GM21447 (cell line): ENCODE data around the gene ZMYND19.
"Not testable (repeated sequence)": the region's sequence is repeated elsewhere in the genome, so short reads cannot be mapped to it uniquely, and the experiment has no call there.

Source experiments
- ATAC-seq: cut with Tn5 transposase; IDR thresholded peaks from one replicate; pipeline ENCODE4 v1.9.1; 2021; ENCODE audit not compliant: unreplicated experiment

The ZMYND19 gene

GRCh38 chr9:137590469-137591383, at the start of gene ZMYND19:
TSS of gene ZMYND19 (minus strand) at chr9:137590512. CDS start at chr9:137590263, 249 bp downstream.
- ATAC-seq, result peak; percentile 74

GRCh38 chr9:137639303-137640051, 49.2 kb upstream of the ZMYND19 start:
- ATAC-seq, result no peak

DNA sequence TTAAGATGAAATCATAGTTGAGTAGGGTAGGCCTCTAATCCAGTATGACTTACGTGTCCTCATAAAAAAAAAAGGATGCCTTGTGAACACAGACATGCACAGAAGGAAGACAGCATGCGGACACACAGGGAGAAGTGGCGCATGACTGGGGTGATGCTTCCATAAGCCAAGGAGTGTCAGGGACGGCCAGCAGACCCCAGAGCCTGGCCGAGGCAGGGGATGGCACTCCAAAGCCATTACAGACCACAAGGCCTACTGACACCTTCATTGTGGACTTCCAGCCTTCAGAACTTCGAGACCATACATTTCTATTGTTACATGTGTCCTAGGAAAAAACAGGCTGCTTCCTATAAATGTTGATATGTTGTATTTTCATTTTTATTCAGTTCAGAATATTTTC, 48.4 kb upstream of the ZMYND19 start:
- no peak for ATAC-seq

DNA sequence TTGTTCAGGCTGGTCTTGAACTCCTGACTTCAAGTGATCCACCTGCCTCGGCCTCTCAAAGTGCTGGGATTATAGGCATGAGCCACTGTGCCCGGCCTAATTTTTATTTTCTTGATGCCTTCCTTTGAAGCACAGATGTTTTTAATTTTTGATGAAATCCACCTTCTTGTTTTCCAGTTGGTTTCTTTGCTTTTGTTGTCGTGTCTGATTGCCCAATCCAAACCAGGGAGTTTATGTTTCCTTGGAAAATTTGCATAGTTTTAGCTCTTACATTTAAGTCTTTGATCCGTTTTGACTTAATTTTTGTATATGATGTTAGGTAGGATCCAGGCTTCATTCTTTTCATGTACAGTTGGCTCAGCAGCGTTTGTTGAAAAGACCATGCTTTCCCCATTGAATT, 43.7 kb upstream of the ZMYND19 start:
- ATAC-seq, result no peak

- ATAC-seq, result no peak
Measured at GRCh38 chr9:137632230-137633161, 42.2 kb upstream of the ZMYND19 start.

DNA sequence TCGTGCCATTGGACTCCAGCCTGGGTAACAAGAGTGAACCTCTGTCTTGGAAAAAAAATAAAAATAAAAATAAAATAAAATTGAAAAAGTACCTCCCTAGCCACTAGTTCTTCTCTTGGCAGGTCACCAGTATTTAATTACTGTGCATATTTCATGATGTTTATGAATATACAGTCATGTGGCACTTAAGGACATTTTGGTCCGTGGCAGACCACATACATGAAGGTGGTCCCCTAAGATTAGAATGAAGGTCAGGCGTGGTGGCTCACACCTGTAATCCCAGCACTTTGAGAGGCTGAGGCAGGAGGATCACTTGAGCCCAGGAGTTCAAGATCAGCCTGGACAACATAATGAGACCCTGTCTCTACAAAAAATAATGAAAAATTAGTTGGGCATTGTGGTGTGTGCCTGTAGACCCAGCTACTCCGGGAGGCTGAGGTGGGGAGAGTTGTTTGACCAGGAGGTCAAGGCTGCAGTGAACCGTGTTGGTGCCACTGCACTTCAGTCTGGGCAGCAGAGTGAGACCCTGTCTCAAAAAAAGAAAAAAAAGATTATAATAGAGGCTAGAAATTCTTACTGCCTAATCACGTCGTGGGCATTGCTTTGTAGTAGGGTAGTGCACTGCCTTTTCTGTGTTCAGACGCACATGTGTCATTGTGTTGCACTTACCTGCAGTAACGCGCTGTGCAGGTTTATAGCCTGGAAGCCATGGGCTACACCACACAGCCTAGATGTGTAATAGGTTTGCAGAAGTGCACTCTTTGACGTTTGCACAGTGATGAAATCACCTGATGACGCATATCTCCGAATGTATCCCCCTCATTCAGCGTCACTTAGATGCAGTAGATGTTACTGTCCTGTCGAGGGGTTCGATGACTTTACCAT, 41.3 kb upstream of the ZMYND19 start:
- ATAC-seq, result no peak

DNA sequence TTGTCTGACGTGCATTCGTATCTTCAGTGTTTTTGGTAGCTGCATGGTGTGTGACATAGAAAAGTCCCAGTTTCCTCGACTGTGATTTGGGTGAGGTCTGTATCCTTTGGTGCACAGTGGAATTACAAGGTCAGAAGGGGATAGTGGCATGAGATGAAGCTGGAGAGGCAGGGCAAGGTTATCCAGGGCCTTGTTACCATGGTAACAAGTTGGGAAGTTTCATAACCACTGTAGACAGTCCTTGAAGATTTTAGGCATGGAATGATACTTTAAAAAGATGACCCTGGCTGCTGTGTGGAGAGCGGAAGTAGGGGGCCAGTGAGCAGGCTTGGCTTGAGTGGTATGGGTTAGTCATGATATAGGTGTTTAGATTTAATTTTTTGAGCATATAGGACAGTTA, 40.4 kb upstream of the ZMYND19 start:
- ATAC-seq, result no peak

- ATAC-seq, result no peak
Measured at GRCh38 chr9:137630126-137630525, 39.8 kb upstream of the ZMYND19 start.

- ATAC-seq, result not testable (repeated sequence)
Measured at GRCh38 chr9:137627406-137627805, 37.1 kb upstream of the ZMYND19 start.

- no peak for ATAC-seq
Measured at GRCh38 chr9:137626464-137626863, 36.2 kb upstream of the ZMYND19 start.

GRCh38 chr9:137622211-137622610, 31.9 kb upstream of the ZMYND19 start:
- not testable (repeated sequence) for ATAC-seq

- ATAC-seq, result no peak
Measured at GRCh38 chr9:137621131-137621757, 30.9 kb upstream of the ZMYND19 start.

DNA sequence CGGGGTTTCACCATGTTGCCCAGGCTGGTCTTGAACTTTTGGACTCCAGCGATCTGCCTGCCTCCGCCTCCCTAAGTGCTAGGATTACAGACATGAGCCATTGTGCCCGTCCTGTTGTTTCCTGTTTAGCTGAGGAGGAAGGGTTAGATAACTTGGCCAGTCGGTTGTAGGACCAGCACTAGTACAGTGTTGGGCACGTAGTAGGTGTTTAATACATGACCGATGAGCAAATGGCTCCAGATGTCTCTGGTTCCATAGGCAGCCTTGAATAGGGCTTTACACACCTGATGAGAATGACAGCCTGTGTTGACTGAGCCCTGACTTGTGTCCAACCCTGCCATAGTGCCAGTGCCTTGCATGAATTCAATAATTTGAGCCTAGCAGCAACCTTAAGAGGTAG, 30.3 kb upstream of the ZMYND19 start:
- ATAC-seq, result no peak

DNA sequence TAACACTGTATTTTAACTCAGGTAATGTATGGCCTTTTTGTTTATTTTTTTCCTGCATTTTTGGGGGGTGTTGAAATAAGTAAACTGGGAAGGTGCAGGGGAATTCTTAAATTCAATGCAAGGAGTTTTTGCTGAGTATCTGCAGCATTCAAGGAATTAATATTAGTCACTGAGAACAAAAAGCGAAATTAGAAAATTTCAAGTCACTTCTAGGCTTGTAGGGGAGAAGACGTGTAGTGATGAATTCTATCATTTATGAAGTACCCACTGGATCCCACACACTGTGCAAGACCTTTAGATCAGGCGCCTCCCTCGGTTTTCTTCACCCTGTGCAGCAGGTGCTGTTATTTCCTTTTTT, 29.7 kb upstream of the ZMYND19 start:
- ATAC-seq, result no peak

- peak; percentile 13 for ATAC-seq
Measured at GRCh38 chr9:137619240-137620047, 29.1 kb upstream of the ZMYND19 start.

- peak; percentile 60 for ATAC-seq
Measured at GRCh38 chr9:137618105-137619067, 28.1 kb upstream of the ZMYND19 start, which contains the start of gene EHMT1. TSS of gene EHMT1 (plus strand) at chr9:137619005. CDS start at chr9:137619029, 24 bp downstream.

DNA sequence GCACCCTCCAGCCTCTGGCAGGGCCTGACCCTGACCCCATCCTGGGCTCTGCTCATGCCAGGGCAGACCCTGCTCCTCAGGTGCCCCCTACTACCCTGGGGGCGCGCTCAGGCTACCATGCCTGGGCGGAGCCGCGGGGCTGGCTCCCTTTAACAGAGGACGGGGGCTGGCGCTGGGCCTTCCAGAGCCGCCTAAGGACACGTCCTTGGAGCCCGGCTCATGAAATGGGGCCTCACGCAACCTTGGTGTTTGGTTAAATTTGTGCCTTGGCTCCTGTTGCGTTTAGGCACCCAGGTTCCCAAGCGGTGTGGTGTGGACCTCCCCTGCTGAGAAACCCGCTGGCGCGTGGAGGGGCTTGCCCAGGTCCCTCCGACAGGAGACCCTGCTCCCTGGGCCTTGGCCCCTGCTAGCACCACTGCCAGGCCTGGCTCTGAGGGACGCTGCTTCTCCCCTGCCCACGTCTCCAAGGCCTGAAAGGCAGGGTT, 25.1 kb upstream of the ZMYND19 start:
- no peak for ATAC-seq
